Frontal cortex (tissue), 4 donors: Measurements from ENCODE around the gene ERICH6. TPM values are rescaled to one million over a fixed set of nuclear protein-coding genes. Genes with fewer than 3 reads are reported as not detected.

Source experiments
- DNase-seq, 2 donors: peaks; one replicate each; pipeline ENCODE4 v3.0.0; 2012; ENCODE audit warnings: low spot score in 2 of 2
- FAIRE-seq: peaks from 2 replicates; lab custom pipeline; 2012; peaks lifted over from hg19 to GRCh38; lab: Jason Lieb, UNC
- total RNA-seq: library from RNA; depleted of rRNA; stranded (reverse); fragments of >200 nt; gene quantifications from one replicate; pipeline ENCODE4 v1.2.3, GENCODE V29; 2014
- donor health status: control.
- donor health status: control.
- donor health status: control.

ERICH6 gene
- total RNA-seq, 1 donor from 2014 or later, result under 0.01 TPM

DNA sequence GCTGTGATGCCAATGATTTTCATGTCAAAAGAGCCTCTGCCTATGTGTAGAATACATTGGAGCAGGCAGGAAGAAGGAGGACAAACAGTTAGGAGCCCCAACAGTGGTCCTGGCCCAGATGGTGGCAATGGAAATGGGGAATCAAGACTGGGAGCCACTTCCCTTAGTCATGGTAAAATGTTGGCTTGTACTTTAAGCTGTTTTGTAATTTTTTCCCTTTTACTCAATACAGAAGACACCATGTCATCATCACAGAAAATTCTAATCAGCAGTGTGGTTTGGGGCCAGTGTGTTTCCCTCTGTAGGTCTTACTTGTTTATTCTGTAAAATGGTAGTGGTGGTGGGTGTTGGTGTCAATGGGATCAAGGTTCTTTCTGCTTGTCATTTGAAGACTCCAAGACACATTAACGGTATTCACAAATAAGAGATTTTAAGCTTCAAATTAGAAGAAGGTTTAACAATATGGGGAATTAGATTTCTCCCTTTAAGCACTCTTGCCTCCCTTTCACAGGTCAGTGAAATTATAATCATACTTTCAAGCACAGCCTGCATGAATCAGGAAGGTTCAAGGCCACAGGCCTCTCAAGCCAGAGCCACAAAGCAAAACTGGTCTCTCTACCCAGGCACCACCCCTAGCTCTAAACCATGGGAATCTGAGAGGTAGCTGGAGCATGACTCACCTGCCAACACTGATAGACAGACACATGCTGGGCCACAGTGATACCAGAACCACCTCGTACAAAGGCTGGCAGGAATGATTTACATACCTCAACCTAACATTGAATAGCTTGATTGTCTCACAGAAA, 34.4 kb upstream of the ERICH6 start:
- FAIRE-seq (no peak), DNase-seq (no peak)

DNA sequence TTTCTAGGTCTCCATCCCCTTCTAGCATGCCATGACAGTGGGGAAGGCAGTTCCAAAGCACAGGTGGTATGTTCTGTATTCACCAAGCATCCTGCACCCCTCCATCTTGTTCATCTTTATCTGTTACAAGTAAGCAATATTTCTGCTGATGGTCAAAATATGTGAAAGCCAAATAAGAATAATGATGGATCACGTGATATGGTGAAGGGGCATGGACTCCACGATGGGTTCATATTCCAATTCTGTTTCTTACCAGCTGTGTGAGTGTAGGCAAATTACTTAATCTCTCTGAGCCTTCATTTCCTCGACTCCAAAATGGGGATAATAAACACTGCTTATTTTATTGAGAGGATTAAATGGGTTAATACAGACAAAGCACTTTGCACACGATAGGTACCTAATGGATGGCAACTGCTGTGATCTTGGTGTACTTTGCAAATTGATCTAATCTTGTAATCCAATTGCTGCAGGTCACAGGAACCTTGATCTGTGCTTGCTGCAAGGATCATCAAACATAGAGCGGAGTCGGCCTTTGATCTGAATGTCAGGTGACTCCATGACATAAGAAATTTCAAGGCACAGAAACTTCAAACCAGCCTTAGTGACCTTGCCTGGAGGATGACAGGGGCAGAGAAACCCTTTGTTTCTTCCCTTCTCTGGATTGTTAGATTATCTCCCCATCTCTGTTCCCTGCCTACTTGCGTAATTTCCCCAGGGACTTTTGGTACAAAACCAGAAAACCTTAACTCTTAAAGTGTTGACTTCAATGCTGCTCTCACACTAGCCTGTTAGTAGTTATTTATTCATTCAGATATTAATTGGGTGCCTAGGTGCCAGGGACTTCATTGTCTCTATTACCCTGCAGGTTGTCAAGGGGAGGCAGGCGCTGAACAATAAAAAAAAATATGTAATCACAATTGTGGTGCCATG, 33.4 kb upstream of the ERICH6 start:
- DNase-seq (no peak), FAIRE-seq (no peak)

DNA sequence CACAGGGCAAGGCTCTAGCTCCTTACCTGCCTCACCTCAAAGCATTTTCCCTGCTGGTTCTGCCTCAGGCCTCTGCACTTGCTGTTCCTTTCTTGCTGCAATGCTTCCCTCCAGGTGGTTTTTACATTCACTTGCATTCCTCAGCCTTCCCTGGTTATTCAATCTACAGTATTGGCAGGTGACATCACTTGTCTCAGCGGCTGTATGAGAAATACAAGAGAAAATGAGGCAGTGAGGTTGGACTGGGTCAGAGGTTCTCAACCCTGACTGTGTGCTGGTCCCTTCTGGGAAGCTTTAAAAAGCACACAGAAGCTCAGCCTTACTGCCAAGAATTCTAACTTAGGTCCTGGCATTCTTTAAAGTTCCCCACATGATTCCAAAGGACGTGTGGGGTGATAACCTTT, 32.6 kb upstream of the ERICH6 start:
- DNase-seq, result no peak
- no peak for FAIRE-seq

DNA sequence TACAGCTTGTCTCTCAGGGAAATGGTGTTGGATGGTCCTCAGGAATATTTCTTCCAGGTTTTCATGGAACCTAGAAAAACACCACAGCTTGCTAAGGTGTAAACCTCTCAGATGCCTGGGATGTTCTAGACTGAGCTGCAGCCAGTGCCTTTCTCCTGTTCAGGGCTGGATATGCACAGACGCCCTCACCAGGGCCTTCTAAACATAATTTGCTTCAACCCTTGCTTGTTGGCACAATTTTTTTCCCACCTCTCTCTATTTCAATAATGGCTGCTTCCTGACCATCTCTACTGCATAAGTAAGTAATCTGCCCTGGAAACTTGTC, 31.0 kb upstream of the ERICH6 start:
- DNase-seq (no peak), FAIRE-seq (no peak)

DNA sequence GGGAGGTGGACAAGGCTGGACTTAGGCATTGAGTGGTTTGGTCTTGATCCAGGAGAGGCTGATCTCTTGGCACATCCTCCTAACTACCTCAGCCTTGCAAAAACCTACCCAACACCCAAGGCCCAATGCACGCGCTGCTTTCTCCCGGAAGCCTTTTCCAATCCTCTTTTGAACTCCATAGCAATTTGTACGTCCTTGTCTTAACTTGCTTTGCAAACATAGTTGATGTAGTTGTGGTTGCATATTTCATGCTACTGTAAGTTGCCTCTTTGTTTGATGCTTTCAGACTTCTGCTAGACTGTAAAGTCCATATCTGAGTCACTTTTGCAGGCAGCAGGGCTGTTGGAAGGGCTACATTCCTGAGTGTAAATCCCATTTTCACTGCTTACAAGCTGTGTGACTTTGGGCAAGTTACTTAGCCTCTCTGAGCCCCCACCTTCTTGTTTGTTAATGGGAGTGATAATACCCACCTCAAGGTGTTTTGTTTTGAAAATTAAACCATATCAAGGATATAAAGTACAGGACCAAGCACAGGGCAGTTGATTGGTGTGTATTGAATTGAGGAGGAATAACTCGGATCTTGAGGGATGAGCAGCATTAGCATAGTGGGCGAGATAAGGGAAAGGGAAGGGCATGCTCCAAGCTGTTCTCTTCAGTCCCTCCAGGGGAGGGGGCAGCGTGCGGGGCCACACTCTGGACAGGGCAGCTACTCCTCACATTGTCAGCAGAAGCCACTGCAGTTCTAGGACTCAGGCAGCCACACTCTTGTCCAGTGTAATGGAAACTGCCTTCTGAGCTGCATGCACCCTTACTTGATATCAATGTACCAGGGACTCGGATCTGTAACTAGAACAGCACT, 30.4 kb upstream of the ERICH6 start:
- DNase-seq (no peak), FAIRE-seq (no peak)

DNA sequence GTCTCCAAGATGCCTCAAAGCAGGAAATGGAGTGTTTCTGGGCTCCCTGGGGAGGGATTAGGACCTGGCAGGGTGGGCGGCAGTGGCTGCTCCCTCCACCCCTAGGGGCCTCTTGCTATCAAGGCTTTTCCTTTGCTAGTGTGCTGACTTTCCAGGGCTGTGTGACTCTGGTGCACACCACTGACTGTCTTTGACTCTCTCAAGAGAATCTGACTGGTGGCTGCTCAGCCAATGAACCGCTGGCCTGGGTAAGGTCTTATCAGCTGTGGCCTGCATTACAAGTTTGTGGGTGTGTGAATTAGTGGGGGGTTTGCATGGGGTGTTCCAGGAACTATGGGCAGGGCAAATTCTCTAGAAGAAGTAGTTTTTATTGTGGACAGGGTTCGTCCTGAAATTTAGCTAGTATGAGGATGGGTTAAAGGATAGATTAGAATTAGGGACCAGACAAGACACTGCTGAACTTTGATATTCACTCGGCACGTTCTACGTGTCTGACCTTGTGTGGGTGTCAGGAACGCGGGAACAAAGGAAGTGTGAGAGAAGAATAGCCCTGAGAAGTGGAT, 29.7 kb upstream of the ERICH6 start:
- no peak for DNase-seq
- FAIRE-seq, result no peak

DNA sequence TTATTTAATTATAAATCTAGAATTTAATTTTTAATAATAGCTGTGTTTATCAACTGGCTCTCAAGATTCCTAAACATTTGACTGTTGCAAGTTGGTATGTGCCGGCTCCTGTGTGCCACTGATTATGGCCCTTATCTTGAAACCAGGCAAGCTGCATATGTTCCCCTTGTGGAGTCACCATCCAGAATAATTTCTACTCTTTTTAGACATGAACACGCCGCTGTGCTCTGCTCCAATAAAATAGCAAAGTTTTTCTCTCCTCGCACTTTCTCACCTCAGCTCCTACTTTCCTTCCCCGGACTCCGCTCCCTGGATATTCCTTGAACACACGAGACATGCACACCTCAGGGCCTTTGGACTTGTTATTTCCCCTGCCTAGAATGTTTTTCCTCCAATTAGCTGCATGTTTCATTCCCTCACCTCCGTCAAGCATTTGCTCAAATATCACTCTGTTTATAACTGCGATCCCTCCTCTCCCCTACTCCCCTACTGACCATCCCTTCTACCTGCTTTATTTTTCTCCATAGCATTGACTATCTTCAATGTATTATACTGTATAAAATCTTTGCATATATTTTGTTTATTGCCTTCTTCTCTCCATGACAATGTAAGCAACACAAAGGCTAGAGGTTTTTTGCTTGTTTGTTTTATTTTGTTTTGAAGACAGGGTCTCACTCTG, 26.1 kb upstream of the ERICH6 start:
- FAIRE-seq, result no peak
- DNase-seq, result no peak

DNA sequence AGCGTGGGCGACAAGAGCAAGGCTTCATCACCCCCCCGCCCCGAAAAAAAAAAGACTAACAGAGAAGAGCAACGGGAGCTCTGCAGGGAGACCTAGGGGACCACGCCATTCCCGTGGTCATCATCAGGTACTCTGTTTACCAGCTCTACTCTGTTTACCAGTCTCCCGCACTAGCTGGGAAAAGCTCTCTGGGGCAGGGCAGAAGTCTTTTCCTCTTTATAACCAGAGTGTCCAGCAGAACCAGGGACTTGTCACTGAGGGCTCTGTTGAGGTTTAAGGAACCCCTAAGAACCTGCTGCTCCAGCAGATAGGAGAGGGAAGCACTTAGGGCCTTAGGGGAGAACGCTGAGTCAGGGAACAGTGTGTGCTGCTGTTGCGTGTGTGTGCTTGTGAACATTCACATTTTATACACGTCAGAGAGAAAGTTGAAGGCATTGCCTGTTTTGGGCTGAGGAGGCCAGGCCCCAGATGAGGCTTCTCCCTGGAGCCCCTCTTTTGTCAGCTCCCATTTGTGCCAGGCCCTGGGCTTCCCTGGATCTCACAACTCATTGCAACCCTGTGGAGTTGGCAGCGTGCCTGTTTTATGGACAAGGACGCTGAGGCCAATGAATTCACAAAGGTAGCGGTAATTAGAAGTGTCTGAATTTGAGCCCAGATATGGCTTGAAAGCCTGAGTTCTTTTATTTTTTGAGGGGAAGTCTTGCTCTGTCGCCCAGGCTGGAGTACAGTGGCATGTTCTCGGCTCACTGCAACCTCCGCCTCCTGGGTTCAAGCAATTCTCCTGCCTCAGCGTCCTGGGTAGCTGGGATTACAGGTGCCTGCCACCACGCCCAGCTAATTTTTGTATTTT, 24.2 kb upstream of the ERICH6 start:
- DNase-seq (no peak), FAIRE-seq (no peak)

DNA sequence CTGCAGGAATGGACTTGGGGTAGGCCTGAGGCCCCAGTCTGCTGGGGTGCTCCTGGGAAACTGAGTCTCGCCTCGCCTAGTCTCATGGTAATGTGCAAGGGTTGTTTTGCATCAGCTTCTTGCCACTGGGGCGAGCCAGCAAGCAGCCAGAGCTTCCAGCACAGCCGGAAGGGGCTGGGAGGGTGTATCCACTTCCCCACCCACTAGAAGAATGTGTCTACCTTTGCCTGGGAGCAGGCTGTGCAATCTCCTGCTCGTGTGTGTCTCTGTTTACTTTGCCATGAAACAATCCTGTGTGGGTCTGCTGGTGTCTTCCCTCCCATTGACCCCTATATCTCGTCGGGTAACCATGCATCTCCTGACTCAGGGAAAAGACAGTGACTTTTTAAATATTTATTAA, 21.8 kb upstream of the ERICH6 start:
- no peak for DNase-seq
- no peak for FAIRE-seq

DNA sequence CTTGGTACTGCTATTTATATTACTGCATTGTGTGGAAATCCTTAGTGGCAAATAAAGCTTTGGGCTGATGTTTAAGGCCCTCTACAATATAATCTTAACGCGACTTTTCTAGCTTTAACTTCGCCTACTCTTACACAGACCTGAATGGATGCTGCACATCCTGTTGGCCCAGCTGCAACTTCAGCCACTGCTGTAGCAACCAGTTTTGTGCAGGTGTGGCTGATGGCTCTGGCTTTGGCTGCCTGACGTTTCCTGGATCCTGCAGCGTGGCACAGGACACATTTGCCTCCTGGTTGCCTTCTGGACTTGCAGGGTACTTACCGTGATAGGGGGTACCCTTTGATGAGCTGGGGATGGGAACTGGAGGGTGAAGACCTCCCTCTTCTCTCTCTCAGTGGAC, 20.2 kb upstream of the ERICH6 start:
- FAIRE-seq, result no peak
- no peak for DNase-seq

DNA sequence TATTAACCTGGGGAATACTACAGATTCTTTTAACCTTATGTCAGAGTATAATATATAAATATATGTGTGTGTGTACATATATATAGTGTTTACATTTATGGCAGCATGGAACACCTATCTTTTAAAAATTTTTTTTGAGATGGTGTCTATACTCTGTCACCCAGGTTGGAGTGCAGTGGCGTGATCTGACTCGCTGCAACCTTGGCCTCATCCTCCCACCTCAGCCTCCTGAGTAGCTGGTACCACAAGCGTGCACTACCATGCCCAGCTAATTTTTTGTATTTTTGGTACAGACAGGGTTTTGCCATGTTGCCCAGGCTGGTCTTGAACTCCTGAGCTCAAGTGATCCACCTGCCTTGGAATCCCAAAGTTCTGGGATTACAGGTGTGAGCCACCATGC, 18.5 kb upstream of the ERICH6 start:
- no peak for FAIRE-seq
- no peak for DNase-seq

DNA sequence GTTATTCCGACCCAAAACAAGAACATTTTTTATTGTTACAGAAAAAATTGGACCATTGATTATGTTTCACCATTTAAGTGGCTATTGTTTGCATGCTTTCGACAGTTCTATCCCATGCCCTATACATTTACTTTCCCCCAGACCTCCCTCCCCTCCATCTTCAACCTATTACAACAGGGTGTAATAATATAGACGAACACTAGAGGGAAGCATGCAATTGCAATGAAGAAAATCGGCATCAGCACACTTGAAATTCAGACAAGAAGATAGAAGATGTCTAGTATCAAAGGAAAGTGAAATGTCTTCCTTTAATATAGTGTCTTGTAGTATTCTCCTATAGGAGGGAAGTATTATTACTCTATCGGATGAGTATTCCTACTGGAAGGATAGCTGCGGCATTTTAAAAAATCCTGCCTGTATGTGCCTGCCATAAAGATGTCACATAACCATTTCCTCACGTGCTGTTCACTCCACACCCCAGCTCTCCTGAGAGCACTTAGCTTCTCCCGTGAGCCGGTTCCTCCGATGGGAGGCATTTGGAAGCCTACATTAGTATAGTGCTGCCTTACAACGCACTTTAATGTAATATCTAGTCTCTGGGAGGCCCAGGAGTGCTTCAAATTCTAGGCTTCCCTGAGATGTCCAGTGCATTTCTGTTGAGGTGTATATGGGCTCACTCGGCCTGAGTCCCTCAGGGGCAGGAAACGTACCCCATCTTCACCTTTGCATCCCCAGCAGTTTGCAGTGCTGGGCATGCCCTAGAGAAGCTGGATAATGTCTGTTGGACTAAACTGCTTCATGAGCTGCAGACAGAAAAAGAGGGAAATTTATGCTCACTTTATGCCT, 17.8 kb upstream of the ERICH6 start:
- FAIRE-seq, result peak; percentile 49
- peak; percentile 43 to 55 for DNase-seq

DNA sequence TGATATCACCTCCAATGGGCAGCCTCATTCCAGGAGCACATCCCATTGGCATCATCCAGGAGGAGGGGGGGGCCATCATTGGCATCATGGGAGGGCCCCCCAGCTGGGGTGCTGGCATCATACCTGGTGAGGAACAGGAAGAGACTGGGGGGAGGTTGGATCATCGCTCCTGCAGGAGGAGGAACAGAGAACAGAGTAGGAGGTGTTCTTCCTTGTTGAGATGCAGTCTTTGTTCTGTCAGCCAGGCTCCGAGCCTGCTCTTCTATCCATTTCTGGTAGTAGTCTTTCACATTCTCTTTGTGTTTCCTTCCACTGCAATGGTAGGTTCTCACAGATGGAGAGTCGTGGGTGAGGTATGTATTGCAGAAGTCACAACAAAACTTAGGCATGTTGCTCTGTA, 16.7 kb upstream of the ERICH6 start:
- DNase-seq, result no peak
- no peak for FAIRE-seq

DNA sequence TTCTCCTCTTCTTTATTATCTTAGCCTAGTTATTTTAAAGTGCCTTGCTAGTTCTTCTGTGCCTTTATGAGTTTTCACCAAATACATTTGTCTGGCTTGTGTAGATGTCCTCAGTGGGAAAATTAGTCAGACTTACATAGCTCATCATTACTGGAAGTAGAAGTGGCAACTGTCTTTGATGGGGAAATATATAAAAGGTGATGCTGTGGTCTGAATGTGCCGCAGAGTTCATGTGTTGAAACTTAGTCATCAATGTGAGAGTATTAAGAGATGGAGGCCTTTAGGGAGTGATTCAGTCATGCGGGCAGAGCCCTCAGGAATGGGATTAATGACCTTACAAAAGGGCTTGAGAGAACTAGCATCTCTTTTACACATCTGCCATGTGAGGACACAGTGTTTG, 6.4 kb upstream of the ERICH6 start:
- no peak for DNase-seq
- no peak for FAIRE-seq

DNA sequence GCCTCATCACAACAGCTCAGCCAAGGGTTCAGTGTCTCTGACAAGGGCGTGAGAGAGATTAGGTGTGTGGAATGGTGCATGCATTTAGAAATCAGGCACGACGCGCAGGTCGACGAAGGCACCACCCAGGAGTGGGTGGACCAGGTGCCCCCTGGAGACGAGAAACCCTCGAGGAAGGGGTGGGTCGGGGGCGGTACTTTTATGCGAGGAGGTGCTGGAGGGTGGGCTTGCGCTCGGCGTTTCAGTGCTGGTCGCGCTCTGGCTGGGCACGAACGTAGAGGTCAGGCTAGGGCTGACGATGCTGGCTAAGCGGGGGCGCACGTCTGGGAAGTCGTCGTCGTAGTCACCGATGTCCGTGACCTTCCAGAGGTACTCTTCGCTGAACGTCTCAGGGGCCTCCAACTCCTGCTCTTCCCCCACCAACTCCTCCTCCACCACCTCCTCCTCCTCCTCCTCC, 393 bp downstream of the ERICH6 start:
- no peak for FAIRE-seq
- DNase-seq, result peak; percentile 19 to 25

DNA sequence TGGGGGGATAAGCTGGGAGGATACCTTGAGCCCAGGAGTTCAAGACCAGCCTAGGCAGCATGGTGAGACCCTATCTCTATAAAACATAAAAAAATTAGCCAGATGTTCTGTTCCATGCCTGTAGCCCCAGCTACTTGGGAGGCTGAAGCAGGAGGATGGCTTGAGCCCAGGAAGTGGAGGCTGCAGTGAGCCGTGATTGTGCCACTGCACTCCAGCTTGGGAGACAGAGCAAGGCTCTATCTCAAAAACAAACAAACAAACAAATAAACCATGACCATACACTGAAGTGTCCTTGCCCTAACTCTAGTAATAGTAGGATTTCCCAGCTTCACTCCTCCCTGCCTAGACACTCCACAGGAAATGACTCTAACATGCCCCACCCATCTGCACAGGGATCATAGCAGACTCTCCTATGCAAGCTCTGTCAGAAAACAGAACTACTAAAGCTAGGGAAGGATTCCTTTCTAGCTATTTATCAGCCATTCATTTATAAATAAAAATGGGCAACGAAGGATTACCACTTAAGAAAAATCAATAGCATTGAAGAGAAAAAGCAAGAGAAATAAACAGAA, 4.6 kb downstream of the ERICH6 start:
- FAIRE-seq (no peak), DNase-seq (no peak)

DNA sequence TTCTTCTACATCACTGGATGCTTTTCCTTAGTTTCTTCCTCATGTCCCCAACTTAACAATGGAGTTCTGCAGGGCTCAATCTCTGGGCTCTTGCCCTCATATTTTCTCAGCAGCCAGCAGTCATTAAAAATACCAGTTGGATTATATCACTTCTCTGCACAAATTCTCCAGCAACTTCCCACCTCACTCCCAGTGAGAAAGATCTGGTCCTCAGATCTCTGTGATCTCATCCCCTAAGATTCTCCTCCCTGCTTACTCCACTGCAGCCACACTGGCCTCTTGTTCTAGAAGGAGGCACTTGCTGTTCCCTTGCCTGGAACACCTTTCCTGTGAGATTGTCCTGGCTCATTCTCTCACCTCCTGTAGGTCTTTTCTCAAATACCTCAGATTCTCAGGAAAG, 6.1 kb downstream of the ERICH6 start:
- DNase-seq (no peak), FAIRE-seq (no peak)
